ENCODE results near the gene AKR1A1.
"Not testable (repeated sequence)": the region's sequence is repeated elsewhere in the genome, so short reads cannot be mapped to it uniquely, and the experiment has no call there.

DNA sequence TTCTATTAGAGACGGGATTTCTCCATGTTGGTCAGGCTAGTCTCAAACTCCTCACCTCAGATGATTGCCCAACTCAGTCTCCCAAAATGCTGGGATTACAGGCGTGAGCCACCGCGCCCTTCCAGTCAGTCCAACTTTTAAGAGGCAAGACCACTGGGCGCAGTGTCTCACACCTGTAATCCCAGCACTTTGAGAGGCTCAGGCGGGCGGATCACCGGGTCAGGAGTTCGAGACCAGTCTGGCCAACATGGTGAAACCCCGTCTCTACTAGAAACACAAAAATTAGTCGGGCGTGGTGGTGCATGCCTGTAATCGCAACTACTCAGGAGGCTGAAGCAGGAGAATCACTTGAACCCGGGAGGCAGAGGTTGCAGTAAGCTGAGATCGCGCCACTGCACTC is 30.9 kb upstream of the AKR1A1 start:
- TF ChIP-seq POLR2A (IDR thresholded peaks at IDR 0.05; ENCODE audit: low read depth), result not testable (repeated sequence)
- TF ChIP-seq, protein P1, sequence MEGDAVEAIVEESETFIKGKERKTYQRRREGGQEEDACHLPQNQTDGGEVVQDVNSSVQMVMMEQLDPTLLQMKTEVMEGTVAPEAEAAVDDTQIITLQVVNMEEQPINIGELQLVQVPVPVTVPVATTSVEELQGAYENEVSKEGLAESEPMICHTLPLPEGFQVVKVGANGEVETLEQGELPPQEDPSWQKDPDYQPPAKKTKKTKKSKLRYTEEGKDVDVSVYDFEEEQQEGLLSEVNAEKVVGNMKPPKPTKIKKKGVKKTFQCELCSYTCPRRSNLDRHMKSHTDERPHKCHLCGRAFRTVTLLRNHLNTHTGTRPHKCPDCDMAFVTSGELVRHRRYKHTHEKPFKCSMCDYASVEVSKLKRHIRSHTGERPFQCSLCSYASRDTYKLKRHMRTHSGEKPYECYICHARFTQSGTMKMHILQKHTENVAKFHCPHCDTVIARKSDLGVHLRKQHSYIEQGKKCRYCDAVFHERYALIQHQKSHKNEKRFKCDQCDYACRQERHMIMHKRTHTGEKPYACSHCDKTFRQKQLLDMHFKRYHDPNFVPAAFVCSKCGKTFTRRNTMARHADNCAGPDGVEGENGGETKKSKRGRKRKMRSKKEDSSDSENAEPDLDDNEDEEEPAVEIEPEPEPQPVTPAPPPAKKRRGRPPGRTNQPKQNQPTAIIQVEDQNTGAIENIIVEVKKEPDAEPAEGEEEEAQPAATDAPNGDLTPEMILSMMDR (IDR thresholded peaks at IDR 0.05), result not testable (repeated sequence)

Data from esophagus muscularis mucosa (tissue), 3 donors.